ENCODE results near the gene FAM177A1.

- TF ChIP-seq CTCF (conservative IDR thresholded peaks at IDR 0.05 in 1 of 2, IDR thresholded peaks at IDR 0.05 in 1 of 2; ENCODE audit: extremely low read depth in 1 of 2, insufficient read depth in 1 of 2, low read depth in 1 of 2, low read length in 2 of 2) (no peak), EZH2 (IDR thresholded peaks at IDR 0.05; ENCODE audit: borderline replicate concordance, low read length) (no peak)
These were observed at the start of gene FAM177A1 for GRCh38 chr14:35046048-35046750.
